Neural cell (in vitro differentiated cells): ENCODE results near the gene HOGA1.

Source experiments
- CTCF ChIP-seq: fragments of 450-650 bp; IDR thresholded peaks from 2 replicates; pipeline ENCODE4 v1.5.1; 2014; ENCODE audit warnings: antibody characterized with exemption, mild to moderate bottlenecking, moderate library complexity; ENCODE audit not compliant: poor library complexity, severe bottlenecking
- EP300 ChIP-seq: fragments of 450-650 bp; conservative IDR thresholded peaks from 2 replicates; pipeline ENCODE4 v1.6.1; 2014; ENCODE audit warnings: antibody characterized with exemption, mild to moderate bottlenecking, moderate library complexity; ENCODE audit not compliant: poor library complexity, severe bottlenecking
- EZH2 ChIP-seq: fragments of 200-600, 300-800 bp; shearing (Covaris generic), sonication (generic); IDR thresholded peaks from 2 replicates; pipeline ENCODE4 v1.6.1; 2014; ENCODE audit warnings: antibody characterized with exemption, low read length, borderline replicate concordance, mild to moderate bottlenecking; ENCODE audit not compliant: insufficient read depth, poor library complexity, severe bottlenecking
- MXI1 ChIP-seq: fragments of 450-650 bp; conservative IDR thresholded peaks from 2 replicates; pipeline ENCODE4 v1.6.1; 2014; ENCODE audit warnings: antibody characterized with exemption, mild to moderate bottlenecking; ENCODE audit not compliant: poor library complexity, severe bottlenecking
- POLR2AphosphoS5 ChIP-seq: IDR thresholded peaks from 2 replicates; pipeline ENCODE4 v1.6.1; 2012
- RAD21 ChIP-seq: fragments of 450-650 bp; conservative IDR thresholded peaks from 2 replicates; pipeline ENCODE4 v1.6.1; 2014; ENCODE audit warnings: antibody characterized with exemption, mild to moderate bottlenecking, moderate library complexity
- SMC3 ChIP-seq: fragments of 450-650 bp; conservative IDR thresholded peaks from 2 replicates; pipeline ENCODE4 v1.6.1; 2014; ENCODE audit warnings: antibody characterized with exemption, mild to moderate bottlenecking, moderate library complexity; ENCODE audit not compliant: poor library complexity
- TAF1 ChIP-seq: IDR thresholded peaks from 2 replicates; pipeline ENCODE4 v1.6.1; 2012; ENCODE audit warnings: low read depth
- TF ChIP-seq, protein P1 (sequence below): IDR thresholded peaks from 2 replicates; pipeline ENCODE4 v1.6.1; 2012; ENCODE audit warnings: borderline replicate concordance

DNA sequence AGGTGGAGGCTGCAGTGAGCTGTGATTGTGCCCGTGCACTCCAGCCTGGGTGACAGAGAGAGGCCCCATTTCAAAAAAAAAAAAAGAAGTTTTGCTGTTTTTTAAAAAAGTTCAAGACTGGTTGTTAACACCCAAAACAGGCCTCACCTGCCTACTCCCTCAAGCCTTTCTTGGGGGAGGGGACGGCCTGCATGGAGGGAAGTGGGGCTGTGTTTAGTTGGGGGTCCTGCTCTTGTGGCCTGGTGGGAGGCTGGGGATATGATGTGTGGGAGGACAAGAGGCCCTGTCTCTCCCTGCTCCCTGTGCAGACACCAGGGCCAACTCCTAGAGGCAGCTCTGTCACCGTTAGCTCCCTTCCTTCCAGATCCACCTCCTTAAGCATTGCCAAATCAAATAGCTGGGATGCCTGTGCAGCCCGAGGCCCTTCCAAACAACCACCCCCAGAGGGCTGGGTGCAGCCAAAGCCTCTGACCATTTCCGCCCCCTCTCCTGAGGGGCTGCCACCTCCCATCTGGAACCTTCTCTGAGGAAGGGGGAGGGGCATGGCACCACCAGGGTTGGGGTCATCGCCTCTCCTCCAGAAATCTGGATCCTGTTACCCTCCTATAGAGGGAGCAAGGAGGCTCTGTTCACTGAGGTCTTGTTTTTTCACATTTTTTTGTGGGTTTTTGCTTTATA, 44.5 kb upstream of the HOGA1 start:
- TF ChIP-seq POLR2AphosphoS5 = no peak
- TF ChIP-seq CTCF = no peak
- TF ChIP-seq, protein P1, sequence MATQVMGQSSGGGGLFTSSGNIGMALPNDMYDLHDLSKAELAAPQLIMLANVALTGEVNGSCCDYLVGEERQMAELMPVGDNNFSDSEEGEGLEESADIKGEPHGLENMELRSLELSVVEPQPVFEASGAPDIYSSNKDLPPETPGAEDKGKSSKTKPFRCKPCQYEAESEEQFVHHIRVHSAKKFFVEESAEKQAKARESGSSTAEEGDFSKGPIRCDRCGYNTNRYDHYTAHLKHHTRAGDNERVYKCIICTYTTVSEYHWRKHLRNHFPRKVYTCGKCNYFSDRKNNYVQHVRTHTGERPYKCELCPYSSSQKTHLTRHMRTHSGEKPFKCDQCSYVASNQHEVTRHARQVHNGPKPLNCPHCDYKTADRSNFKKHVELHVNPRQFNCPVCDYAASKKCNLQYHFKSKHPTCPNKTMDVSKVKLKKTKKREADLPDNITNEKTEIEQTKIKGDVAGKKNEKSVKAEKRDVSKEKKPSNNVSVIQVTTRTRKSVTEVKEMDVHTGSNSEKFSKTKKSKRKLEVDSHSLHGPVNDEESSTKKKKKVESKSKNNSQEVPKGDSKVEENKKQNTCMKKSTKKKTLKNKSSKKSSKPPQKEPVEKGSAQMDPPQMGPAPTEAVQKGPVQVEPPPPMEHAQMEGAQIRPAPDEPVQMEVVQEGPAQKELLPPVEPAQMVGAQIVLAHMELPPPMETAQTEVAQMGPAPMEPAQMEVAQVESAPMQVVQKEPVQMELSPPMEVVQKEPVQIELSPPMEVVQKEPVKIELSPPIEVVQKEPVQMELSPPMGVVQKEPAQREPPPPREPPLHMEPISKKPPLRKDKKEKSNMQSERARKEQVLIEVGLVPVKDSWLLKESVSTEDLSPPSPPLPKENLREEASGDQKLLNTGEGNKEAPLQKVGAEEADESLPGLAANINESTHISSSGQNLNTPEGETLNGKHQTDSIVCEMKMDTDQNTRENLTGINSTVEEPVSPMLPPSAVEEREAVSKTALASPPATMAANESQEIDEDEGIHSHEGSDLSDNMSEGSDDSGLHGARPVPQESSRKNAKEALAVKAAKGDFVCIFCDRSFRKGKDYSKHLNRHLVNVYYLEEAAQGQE = no peak
- TF ChIP-seq EZH2 = no peak
- no peak for TF ChIP-seq EP300
- TF ChIP-seq SMC3 = no peak
- no peak for TF ChIP-seq MXI1
- TF ChIP-seq TAF1 = no peak
- TF ChIP-seq RAD21 = no peak
